ENCODE results near the gene IGSF9B.

IGSF9B gene

GRCh38 chr11:133865466-133865865, 91.3 kb downstream of the IGSF9B start:
- peaks cover 15% of the 10 kb centered on the region for H3K27me3 Mint-ChIP-seq

GRCh38 chr11:133864756-133865155, 92.0 kb downstream of the IGSF9B start:
- Mint-ChIP-seq H3K9me3 (no peaks in the 10 kb centered on the region), H3K27ac (no peak overlapping the region), H3K36me3 (no peaks in the 10 kb centered on the region), H3K4me3 (no peak overlapping the region), H3K4me1 (no peaks in the 10 kb centered on the region), H3K27me3 (peaks cover 19% of the 10 kb centered on the region)

More at GRCh38 chr11:133865466-133865865, 91.3 kb downstream of the IGSF9B start:
- H3K4me1 Mint-ChIP-seq = no peaks in the 10 kb centered on the region
- H3K36me3 Mint-ChIP-seq = no peaks in the 10 kb centered on the region
- no peak overlapping the region for H3K27ac Mint-ChIP-seq
- H3K9me3 Mint-ChIP-seq = no peaks in the 10 kb centered on the region
- H3K4me3 Mint-ChIP-seq = no peak overlapping the region

GRCh38 chr11:133860151-133860550, 96.6 kb downstream of the IGSF9B start:
- Mint-ChIP-seq H3K9me3 (no peaks in the 10 kb centered on the region), H3K36me3 (no peaks in the 10 kb centered on the region), H3K27ac (no peak overlapping the region)

More at GRCh38 chr11:133860151-133860550, 96.6 kb downstream of the IGSF9B start:
- no peak overlapping the region for H3K4me3 Mint-ChIP-seq
- H3K4me1 Mint-ChIP-seq = no peaks in the 10 kb centered on the region
- peaks cover 23% of the 10 kb centered on the region for H3K27me3 Mint-ChIP-seq
